ENCODE results near the gene ZNF2. TPM values are rescaled to one million over a fixed set of nuclear protein-coding genes. Genes with fewer than 3 reads are reported as not detected.

The ZNF2 gene
- 4.6 TPM for polyA plus RNA-seq (2012; ENCODE audit: insufficient read depth, insufficient read length)

DNA sequence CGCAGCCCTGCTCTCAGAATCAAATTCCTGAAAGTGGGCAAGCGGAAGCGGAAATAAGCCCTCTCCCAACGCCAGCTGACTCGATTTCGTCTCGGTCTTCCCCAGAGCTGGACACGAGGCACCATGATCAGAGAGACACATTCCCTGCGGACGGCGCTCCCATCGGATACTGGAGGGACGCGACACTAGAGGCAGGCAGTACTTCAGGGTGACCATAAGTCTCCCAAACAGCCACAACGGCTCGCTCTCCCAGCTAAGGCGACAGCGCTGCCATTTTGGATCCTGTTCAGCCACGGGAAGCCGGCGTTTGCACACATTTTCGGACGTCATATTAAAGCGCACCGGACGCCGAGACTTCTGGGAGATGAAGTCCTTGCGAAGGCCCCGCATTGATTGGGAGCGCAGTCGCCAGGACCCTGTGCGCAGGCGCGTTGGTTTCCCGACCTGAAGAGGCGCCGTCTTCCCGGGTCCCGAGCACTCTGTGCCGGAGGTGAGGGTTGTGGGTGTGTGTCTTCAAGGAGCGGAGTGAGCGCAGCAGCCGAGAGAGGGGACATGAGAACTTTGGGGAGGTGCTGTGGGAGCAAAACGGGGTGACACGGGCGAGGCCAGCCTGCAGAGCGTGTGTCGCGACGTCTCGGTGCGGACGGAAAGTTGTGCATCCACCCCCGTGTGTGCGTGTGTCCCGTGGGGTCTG lies at the start of gene ZNF2:
Gene ZNF2, plus strand, starts transcription at position 439 of the 694 bp plus-strand sequence. CDS start 10,418 bp downstream, outside the sequence.
- peak; percentile 97 for DNase-seq (ENCODE audit: low read depth, low spot score)
- peak within 1 kb of the TSS; percentile 81 for H3K4me3 ChIP-seq (ENCODE audit: low read length)

DNA sequence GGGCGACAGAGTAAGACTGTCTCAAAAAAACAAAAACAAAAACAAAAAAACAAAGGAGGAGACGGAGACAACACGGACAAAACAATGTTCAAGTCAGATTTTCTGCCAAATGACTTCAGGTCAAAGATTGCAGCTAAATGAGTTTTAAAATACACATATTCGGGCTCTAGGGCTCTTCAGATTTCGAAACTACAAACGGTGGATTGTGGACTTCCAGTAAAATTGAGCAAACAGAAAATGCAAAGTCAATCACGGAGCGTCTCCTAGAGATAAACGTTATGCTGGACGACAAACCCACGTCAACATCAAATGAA lies 44.6 kb upstream of the ZNF2 start:
- H3K4me3 ChIP-seq (ENCODE audit: low read length), result peak overlapping the region; percentile 92
- no peak for DNase-seq (ENCODE audit: low read depth, low spot score)

DNA sequence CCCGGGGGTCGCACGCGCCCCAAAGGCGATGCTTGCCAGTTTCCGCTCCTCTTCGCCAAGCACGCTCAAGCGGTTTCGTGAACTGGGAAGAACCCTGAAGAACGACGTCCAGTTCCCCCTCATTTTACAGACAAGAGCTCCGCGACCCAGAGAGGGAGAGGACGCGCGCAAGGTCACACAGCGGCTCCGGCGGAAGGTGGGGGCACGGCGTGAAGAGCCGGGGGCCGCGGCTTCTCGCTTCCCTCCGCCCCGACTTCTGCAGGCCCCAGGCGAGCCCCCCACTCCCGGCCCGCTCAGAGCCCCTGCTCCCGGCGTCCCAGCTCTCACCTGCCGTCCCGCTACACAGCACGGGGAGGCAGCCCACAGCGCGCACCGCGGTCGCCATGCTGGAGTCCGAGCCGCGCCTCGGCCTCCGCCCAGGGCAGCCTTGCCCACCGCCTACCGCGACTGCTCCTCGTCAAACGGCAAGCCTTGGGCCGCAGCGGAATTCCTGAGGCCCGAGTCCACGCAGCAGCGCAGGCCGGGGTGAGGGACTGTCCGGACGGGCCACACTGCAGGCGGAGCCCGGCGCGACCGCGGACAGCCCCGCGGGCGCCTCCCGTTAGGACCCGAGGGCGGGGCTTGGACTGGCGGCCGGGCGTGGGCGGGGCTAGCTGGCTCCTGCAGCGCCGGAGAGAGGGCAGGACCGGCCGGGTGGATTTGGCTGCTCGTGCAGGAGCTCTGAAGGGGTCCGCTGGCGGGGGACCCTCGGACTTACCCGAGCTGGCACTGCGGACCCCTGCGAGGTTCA lies 44.0 kb upstream of the ZNF2 start, which contains the start of gene MRPS5:
Gene MRPS5, minus strand, starts transcription at position 402 of the 790 bp plus-strand sequence. Its CDS starts 17 bp downstream, at position 385.
- H3K4me3 ChIP-seq (ENCODE audit: low read length), result peak within 1 kb of the TSS; percentile 92
- peak; percentile 32 for DNase-seq (ENCODE audit: low read depth, low spot score)

DNA sequence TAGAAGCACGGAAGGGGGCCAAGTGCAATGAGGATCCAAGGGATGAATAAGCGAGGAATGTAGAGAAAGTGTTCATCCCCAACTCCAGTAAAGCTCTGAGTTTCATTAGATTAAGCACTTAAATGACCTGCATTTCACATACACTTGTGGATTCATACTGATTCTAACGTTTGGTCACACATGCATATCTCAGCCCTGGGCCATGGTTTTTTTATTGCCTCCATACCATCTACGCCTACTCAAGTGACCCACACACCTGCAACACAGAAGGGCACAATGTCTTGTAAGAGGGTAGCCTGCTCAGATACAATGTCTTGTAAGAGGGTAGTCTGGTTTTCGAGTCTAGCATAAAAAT lies 43.4 kb upstream of the ZNF2 start:
- DNase-seq (ENCODE audit: low read depth, low spot score), result peak; percentile 15
- H3K4me3 ChIP-seq (ENCODE audit: low read length), result peak overlapping the region; percentile 92

DNA sequence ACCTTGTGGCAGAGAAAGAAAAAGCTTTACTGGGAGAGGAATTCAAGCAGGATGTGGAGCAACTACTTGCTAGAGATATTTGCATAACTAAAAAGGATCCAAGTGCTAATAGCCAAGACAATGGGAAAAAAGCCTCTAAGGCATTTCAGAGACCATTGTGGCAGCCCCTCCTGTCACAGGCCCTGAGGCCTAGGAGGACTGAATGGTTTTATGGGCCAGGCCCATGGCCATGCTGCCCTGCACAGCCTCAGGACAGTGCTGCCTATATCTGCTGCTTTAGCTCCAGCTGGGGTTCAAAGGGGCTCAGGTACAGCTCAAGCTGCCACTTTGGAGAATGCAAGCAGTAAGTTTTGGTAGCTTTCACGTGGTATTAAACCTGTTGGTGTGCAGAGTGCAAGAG lies 26.9 kb upstream of the ZNF2 start:
- no peak for DNase-seq (ENCODE audit: low read depth, low spot score)

DNA sequence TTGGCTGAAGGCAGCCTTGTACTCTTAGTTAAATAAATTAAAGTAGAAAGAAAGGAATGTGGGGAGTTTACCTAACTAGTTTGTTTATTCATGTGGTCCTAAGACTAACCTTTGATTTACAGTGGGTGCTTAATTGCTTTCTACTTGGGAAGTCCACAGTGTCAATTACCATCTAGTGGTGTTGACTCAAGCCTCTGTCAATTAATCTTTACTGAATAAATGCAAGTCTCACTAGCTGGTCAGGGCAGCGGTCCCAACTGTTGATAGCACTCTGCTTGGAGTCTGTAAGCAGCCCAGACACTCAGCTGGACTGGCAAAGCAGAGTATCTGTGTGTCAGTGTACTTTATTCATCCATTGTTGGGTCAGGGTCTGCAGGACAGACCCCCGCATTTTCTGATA lies 21.8 kb upstream of the ZNF2 start:
- no peak overlapping the region for H3K4me3 ChIP-seq (ENCODE audit: low read length)
- DNase-seq (ENCODE audit: low read depth, low spot score), result no peak

More for the DNA sequence above, 26.9 kb upstream of the ZNF2 start:
- no peak overlapping the region for H3K4me3 ChIP-seq (ENCODE audit: low read length)

DNA sequence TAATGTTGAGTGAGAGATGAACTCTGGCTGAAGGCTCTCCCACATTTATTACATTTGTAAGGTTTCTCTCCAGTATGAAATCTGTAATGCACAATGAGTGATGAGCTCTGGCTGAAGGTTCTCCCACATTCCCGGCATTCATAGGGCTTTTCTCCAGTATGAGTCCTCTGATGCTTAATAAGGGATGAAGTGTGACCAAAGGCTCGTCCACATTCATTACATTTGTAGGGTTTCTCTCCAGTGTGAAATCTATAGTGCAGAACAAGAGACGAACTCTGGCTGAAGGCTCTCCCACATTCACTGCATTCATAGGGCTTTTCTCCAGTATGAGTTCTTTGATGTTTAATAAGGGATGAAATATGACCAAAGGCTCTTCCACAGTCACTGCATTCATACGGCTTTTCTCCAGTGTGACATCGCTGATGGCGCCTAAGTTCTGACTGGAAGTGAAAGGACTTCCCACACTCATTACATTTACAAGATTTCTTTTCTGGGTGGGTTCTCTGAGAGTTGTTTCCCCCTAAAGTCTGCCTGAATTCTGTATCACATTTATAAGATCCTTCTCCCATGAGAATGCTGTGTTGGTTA lies 16.1 kb upstream of the ZNF2 start:
- DNase-seq (ENCODE audit: low read depth, low spot score), result no peak
- H3K4me3 ChIP-seq (ENCODE audit: low read length), result no peak overlapping the region

DNA sequence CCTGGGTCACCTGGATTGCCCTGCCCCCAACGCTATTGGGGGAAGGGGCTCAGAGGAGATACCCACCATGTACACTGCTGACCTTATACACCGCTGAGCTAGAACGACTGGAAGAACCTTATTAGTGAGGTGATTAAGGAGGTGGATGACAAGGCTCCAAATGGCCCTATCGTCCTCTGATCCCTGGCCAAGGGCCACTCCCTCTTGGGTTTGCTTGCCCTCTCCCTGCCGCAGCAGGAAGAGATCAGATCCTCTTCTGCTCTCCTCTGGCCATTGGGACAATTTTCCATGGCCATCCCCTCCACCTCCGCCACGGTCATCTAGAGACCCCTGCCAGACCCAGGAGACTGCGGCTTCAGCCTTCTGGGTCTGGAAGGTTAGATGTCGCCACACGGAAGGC lies 7.2 kb upstream of the ZNF2 start:
- DNase-seq (ENCODE audit: low read depth, low spot score), result no peak
- no peak overlapping the region for H3K4me3 ChIP-seq (ENCODE audit: low read length)

DNA sequence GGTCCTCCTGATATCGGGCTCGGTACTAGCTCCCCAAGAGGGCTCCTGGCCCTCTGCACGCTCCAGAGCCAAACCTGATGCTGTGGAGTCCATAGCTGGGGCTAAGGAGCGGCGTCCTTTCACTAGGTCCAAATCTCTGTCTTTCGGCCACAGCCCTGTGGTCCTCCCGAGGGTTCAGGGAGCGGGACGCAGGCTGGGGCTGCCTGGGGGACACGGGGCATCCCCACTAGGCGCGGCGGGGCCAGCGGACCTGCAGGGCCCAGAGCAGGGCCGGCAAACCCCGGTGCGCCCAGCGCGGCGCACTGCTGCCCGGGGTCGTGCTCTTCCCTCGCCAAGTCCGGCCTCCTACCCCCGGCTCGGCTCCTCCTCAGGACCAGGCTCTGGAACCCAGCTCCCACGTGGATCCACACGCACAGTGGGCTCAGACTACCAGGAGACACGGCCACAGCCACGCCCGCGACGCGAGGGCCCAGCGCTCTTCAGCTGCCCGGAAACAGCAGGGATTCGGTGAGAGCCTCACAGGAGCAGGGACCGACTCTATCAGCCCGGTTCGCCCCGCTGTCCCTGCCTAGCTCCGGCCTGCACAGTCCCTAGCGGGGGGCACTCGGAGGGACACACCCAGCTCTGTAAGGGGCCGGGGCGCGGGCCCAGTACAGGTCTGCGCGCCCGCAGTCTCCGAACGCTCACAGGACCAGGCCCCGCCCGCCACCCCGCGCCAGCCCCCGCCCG lies 6.6 kb upstream of the ZNF2 start:
- DNase-seq (ENCODE audit: low read depth, low spot score), result no peak
- H3K4me3 ChIP-seq (ENCODE audit: low read length), result peak overlapping the region; percentile 60

DNA sequence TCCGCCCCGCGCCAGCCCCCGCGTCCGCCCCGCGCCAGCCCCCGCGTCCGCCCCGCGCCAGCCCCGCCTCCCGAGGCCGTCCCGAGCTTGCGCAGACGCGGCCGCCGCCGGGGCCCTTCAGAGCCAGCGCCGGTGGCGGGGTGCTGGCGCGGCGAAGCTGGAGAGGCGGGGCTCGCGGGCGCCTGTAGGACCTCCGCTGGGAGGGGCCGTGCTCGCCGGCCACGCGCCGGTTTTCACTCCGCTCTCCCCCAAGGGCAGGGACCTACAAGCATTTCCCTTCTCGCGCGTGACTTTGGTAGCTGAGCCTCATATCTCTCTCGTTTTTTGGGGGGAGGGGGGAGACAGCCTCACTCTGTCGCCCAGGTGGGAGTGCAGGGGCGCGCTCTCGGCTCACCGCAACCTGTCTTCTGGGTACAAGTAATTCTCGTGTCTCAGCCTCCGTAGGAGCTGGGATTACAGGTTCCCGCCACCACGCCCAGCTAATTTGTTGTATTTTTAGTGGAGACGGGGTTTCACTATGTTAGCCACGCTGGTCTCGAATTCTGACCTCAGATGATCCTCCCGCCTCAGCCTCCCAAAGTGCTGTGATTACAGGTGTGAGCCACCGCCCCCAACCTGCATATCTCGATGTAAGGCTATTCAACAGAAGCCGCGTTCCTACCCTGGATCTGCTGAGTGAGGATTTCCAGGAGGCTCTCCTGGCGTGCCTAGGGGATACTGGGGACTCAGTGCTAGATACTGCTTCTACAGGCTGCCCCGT lies 5.7 kb upstream of the ZNF2 start, which contains the start of gene ZNF514:
Gene ZNF514, minus strand, starts transcription at position 159 of the 760 bp plus-strand sequence. CDS start 6,595 bp downstream, outside the sequence.
- H3K4me3 ChIP-seq (ENCODE audit: low read length), result peak within 1 kb of the TSS; percentile 60
- DNase-seq (ENCODE audit: low read depth, low spot score), result peak; percentile 35

DNA sequence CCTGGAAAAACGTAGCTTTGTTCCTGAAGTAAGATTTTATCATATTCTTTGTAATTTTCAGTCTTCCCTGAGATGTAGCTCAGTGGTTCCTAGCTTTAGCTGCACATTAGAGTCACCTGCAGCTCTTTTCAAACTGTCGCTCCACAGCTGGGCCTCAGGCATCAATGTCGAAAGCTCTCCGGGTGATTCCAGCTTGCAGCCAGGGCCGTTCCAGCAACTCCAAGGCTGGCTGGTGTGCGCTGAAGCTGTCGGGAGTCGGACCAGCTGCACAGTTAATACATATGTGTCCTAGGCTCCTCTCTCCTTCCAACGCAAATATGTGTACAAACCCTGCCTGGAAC lies 609 bp upstream of the ZNF2 start:
- peak overlapping the region; percentile 81 for H3K4me3 ChIP-seq (ENCODE audit: low read length)
- DNase-seq (ENCODE audit: low read depth, low spot score), result no peak

DNA sequence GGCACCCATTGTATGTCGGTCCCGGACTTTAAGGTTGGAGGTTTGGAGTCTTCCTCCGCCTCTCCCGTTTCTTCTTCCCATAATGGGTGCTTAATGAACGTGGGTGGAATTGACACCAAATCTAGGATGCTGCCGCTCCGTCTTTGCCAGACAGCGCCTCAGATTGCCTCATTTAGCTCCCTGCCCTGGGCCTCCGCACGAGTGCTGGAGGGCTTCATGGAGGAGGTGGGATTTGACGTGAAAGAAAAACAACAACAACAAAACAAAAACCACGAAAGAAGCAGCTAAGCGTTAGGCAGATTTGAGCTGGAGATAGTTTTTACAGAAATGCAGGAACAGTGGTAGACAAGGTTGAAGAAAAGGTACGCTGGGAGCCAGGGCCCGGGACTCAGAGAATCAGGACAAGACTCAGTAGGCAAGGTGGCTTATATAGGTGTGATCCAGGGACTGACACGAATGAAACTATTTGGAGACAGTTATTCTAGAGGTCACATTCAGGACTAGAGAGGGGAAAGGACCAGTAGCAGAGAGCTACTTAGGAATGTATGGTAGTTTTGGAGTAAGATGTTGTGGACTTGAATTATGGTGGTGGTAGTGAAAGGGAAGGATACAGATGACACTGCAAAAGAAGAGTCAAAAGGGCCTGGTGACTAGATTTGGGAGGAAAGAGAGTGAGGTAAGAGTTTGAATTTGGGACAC lies 605 bp downstream of the ZNF2 start:
- no peak for DNase-seq (ENCODE audit: low read depth, low spot score)
- H3K4me3 ChIP-seq (ENCODE audit: low read length), result peak overlapping the region; percentile 81

DNA sequence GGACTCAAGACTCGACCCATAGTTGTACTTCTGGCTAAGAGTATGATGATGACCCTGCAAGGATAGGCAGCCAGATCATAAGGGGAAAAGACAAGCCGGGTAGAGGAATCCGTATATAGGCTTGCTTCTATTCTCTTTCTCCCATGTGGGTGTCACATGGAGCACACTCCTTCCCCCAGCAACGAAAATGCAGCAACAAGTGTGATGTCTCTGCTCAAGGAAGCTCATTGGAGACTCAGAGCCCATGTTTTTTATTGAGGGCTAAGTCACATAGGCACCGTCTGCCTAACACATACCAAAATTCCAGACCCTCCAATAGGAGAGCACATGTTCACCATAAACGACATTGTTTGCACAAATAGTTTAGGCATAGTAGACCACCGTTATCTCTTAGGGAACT lies 6.3 kb downstream of the ZNF2 start:
- H3K4me3 ChIP-seq (ENCODE audit: low read length), result no peak overlapping the region
- DNase-seq (ENCODE audit: low read depth, low spot score), result no peak

DNA sequence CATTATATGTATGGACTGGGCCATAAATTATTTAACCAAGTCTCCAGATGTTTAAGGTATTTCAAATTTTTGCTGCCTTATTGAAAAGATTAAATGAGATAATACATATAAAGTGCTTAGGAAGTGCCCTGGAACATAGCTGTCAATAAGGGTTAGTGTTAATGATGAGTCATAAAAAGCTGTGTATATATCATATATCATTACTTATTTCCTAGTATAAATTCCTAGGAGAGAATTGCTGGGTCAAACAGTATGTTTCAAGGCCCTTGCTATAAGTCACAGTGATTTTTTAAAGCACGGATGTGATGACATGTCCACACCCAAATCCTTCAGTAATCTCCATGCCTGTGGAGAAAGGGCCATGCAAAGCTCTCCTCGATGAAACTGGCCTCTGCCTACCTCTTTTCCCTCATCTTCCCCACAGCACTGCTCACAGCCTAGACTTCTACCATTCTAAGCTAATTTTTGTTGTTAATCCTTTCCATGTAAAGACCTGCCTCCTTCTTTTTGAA lies 8.5 kb downstream of the ZNF2 start:
- no peak for DNase-seq (ENCODE audit: low read depth, low spot score)
- H3K4me3 ChIP-seq (ENCODE audit: low read length), result no peak overlapping the region

DNA sequence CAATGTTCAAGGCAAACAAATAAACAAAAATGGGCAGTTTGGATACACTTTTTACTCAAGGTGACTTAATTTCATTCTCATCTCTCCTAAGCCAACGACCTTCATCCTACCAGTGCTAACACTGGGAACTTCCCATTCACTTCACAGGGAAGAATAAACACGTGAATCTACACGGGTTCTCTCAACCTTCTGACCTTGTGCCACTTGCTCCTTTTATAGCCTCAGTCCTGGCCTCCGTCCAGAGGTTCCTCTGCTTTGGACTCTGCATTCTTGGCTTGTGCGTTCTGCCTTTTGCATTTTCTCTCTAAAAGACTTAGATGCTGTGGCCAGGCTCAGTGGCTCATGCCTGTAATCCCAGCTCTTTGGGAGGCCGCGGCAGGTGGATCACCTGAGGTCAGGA lies 13.8 kb downstream of the ZNF2 start:
- H3K4me3 ChIP-seq (ENCODE audit: low read length), result no peak overlapping the region

DNA sequence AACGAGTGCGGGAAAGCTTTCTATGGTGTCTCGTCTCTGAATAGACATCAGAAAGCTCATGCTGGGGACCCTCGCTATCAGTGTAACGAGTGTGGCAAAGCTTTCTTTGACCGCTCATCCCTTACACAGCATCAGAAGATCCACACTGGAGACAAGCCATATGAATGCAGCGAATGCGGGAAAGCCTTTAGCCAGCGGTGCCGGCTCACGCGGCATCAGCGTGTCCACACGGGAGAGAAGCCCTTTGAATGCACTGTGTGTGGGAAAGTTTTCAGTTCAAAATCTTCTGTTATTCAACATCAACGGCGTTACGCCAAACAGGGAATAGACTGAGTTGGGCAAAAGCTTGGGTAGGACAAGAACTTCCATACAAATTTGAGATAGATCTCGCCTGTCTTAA lies 16.2 kb downstream of the ZNF2 start:
- no peak overlapping the region for H3K4me3 ChIP-seq (ENCODE audit: low read length)

More for the DNA sequence above, 13.8 kb downstream of the ZNF2 start:
- no peak for DNase-seq (ENCODE audit: low read depth, low spot score)

DNA sequence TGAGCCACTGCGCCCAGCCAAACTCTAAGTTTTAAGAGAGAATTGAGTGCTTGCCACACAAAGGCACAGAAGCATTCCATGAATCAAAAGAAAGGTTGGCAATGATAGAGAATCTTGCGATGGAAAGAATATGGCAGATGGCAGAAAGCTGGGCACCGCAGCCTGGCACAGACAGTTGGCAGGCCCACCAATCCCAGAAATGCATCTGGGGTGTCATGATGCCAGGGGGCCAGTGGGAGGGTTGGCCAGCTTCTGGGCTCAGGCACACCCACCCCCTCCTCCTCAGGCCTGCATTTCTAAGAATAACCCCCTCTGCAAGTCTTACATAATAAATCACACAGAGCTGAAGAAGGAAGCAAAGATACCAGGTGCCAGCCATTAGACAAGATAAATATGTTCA lies 19.6 kb downstream of the ZNF2 start:
- no peak for DNase-seq (ENCODE audit: low read depth, low spot score)
- H3K4me3 ChIP-seq (ENCODE audit: low read length), result no peak overlapping the region

More for the DNA sequence above, 16.2 kb downstream of the ZNF2 start:
- no peak for DNase-seq (ENCODE audit: low read depth, low spot score)

DNA sequence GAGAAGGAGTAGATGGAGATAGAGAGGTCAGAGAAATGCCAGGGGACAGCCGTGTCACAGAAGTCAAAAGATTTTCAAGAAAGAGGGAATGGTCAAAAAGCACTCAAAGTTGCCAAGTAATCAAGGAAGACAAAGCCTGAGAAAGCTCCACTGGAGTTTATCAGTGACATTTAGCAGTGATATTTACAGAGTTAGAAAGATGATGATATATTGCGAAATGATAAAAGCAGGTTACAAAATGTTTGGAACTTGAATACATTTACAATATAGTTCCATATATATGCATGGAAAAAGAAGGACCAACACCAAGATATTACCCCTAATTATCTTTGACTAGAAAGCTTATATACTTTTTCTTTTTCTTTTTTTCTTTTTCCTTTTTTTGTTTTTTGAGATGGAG lies 20.4 kb downstream of the ZNF2 start:
- DNase-seq (ENCODE audit: low read depth, low spot score), result no peak

More for the DNA sequence above, 20.4 kb downstream of the ZNF2 start:
- H3K4me3 ChIP-seq (ENCODE audit: low read length), result no peak overlapping the region
